Heart left ventricle (tissue), 16 donors: ENCODE results near the gene ASAP2. TPM values are rescaled to one million over a fixed set of nuclear protein-coding genes. Genes with fewer than 3 reads are reported as not detected.

Experiments used
- ATAC-seq, 4 donors: fragments of 200-7000 bp; cut with Tn5 transposase; one replicate each; pipeline ENCODE4 v1.9.1; 2020 to 2022; ENCODE audit warnings: moderate library complexity in 4 of 4, mild to moderate bottlenecking in 3 of 4, moderate number of reproducible peaks in 1 of 4
- DNase-seq, 5 donors: peaks; one replicate each; pipeline ENCODE4 v3.0.0-alpha.2; 2020
- H3K27ac ChIP-seq, 12 donors: fragments of 200-600 bp; sonication (generic) in 4 of 12; one replicate each; pipeline versions ENCODE4 v1.5.0 to v1.8.0; 2016 to 2022; ENCODE audit warnings: mild to moderate bottlenecking in 2 of 12
- H3K27me3 ChIP-seq, 9 donors: fragments of 200-600 bp; sonication (generic) in 2 of 9; one replicate each; pipeline versions ENCODE4 v1.5.1 to v1.8.0; 2016 to 2022; ENCODE audit warnings: mild to moderate bottlenecking in 3 of 9
- H3K36me3 ChIP-seq, 9 donors: fragments of 200-600 bp; sonication (generic) in 2 of 9; one replicate each; pipeline versions ENCODE4 v1.5.0 to v1.8.0; 2018 to 2022; ENCODE audit warnings: mild to moderate bottlenecking in 2 of 9
- H3K4me1 ChIP-seq, 12 donors: fragments of 200-600 bp; sonication (generic) in 4 of 12; one replicate each; pipeline versions ENCODE4 v1.5.0 to v1.8.0; 2016 to 2022; ENCODE audit warnings: mild to moderate bottlenecking in 3 of 12
- H3K4me3 ChIP-seq, 12 donors: fragments of 200-600 bp; sonication (generic) in 4 of 12; one replicate each; pipeline versions ENCODE4 v1.5.0 to v1.8.0; 2017 to 2022; ENCODE audit warnings: mild to moderate bottlenecking in 9 of 12, moderate library complexity in 4 of 12
- H3K9me3 ChIP-seq, 12 donors: fragments of 200-600 bp; sonication (generic) in 4 of 12; one replicate each; pipeline versions ENCODE4 v1.5.0 to v1.8.0; 2016 to 2022; ENCODE audit warnings: mild to moderate bottlenecking in 1 of 12
- CTCF ChIP-seq, 12 donors: fragments of 200-600 bp; sonication (generic) in 4 of 12; IDR thresholded peaks; one replicate each; pipeline versions ENCODE4 v1.5.0 to v1.8.0; 2018 to 2022; ENCODE audit warnings: antibody characterized with exemption in 12 of 12, mild to moderate bottlenecking in 5 of 12
- POLR2A ChIP-seq, 2 donors: fragments of 450-650 bp; IDR thresholded peaks; one replicate each; pipeline ENCODE4 v1.6.1; 2017; ENCODE audit warnings: antibody characterized with exemption in 2 of 2, mild to moderate bottlenecking in 2 of 2, moderate library complexity in 2 of 2
- WGBS, 4 donors: extraction: QIAGEN DNeasy Blood & Tissue Kit in 2 of 4; methylation state at CpG; one replicate each; pipeline versions ENCODE4 v1.1.5 to v1.1.7; 2013 to 2018; 5-methylcytosine and 5-hydroxymethylcytosine counted together
- intact Hi-C, 10 donors: fragments of 100-400 bp; cut with DNase I; formaldehyde crosslinking; loops; one replicate each; pipeline versions ENCODE4 v1.11.1 to v1.14.2; 2022
- polyA plus RNA-seq, 2 donors: library from polyadenylated mRNA; stranded (reverse); fragments of 200-250 nt; gene quantifications; one replicate each; pipeline ENCODE4 v1.2.3, GENCODE V29; 2013
- total RNA-seq, 9 donors: library from RNA; depleted of rRNA in 2 of 9; stranded (reverse); fragments of >200 nt in 2 of 9; fragmentation: NEBNext Ultra II Directional in 3 of 9; extraction: Animal tissue kit (Norgen Biotek cat#: 25700) in 3 of 9; gene quantifications; one replicate each; pipeline versions ENCODE4 v1.1.0 to v1.2.4, GENCODE V29; 2016 to 2023
- donor health status: ischemic (EF 13 %, LVEDD 7.1; RV severe dilation, severe dysfunction).
- donor health status: healthy with polysubstance abuse.
- donor health status: DM: no; HTN: yes; CAD: no.
- donor health status: DM: no; HTN: no; CAD: no.
- donor health status: ischemic (EF 25% LVEDD 6.9; RV normal size, moderate dysfunction).
- donor health status: ischemic (EF 25% LVEDD 5.7; RV mildly dilated, moderate dysfunction).
- donor health status: healthy.
- donor health status: DM: yes; HTN: yes; CAD: no.
- donor health status: ischemic (EF 35%, LVEDD 5.7; RV mildly dilated, moderate dysfunction).
- donor health status: nonischemic (EF 11% LVEDD 7.7; RV severe dilation, severe dysfunction).
- donor health status: DM: yes; HTN: yes; CAD: no.
- donor health status: PGD.
- donor health status: ischemic (EF 29% LVEDD 5.4; RV normal size, mild dysfunction).
- donor health status: nonischemic (EF 23%, LVEDD 6.1; RV moderate dilation, normal function).

ASAP2 gene
- total and polyA plus RNA-seq, 11 donors: 6.7 to 17.0 (median 11.9) TPM

DNA sequence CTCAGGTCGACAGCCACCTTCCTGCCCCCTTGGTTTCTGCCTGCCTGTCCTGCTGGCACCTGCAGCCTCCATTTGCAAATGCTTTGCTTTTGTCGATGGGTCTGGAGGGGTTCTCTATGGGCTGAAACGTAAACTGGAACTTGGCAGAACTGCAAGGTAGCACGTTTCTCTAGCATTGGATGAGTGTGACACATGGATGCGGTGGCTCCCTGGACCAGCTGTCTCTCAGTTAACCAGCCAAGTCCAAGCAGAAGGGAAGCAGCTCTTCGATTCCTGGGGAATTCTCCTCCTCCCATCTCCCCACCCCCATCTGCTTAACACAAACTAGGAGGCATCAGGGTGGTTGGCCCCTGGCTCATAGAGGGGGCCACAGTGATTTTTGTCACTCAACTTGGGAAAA, 159.4 kb downstream of the ASAP2 start:
- intact Hi-C loops: no loop called here
- peaks cover 0 to 11% (median 0%) of the 10 kb centered on the region in 12 donors for H3K4me1 ChIP-seq
- DNase-seq (no peak), ATAC-seq (no peak)
- peaks cover 0 to 96% (median 61%) of the 10 kb centered on the region in 9 donors for H3K36me3 ChIP-seq
- no peaks in the 10 kb centered on the region for H3K27me3 ChIP-seq
- 72 to 86% (median 85%) methylated on average over 6 of the region's 6 CpGs for WGBS, 4 donors
- no peak overlapping the region for H3K4me3 ChIP-seq
- TF ChIP-seq POLR2A (IDR thresholded peaks at IDR 0.05) (no peak), CTCF (IDR thresholded peaks at IDR 0.05) (no peak)
- no peaks in the 10 kb centered on the region for H3K9me3 ChIP-seq
- H3K27ac ChIP-seq: no peak overlapping the region

GRCh38 chr2:9370746-9371145, 164.1 kb downstream of the ASAP2 start:
- no peak overlapping the region for H3K4me3 ChIP-seq
- ATAC-seq (no peak), DNase-seq (no peak)
- no peaks in the 10 kb centered on the region for H3K27me3 ChIP-seq
- H3K9me3 ChIP-seq: no peaks in the 10 kb centered on the region
- 86 to 92% (median 91%) methylated on average over 11 of the region's 11 CpGs for WGBS, 4 donors
- H3K27ac ChIP-seq: no peak overlapping the region
- H3K4me1 ChIP-seq: peaks cover 0 to under 1% (median 0%) of the 10 kb centered on the region in 12 donors
- H3K36me3 ChIP-seq: peaks cover 0 to 97% (median 57%) of the 10 kb centered on the region in 9 donors
- no peak for TF ChIP-seq CTCF (IDR thresholded peaks at IDR 0.05)
- no peak for TF ChIP-seq POLR2A (IDR thresholded peaks at IDR 0.05)
- intact Hi-C loops: loop anchor here in 1 of 10 donors (2.0 kb wide), 1 partner anchor 228 kb away; no protein-coding TSS in a partner anchor

- Histone ChIP-seq H3K4me1 (peaks cover 0 to 13% (median 8%) of the 10 kb centered on the region in 12 donors), H3K27me3 (no peaks in the 10 kb centered on the region), H3K27ac (no peak overlapping the region), H3K4me3 (no peak overlapping the region), H3K9me3 (no peaks in the 10 kb centered on the region), H3K36me3 (peaks cover 0 to 88% (median 41%) of the 10 kb centered on the region in 9 donors)
- TF ChIP-seq POLR2A (IDR thresholded peaks at IDR 0.05) (no peak), CTCF (IDR thresholded peaks at IDR 0.05) (no peak)
- intact Hi-C loops: no loop called here
- ATAC-seq (no peak), DNase-seq (no peak)
- 96 to 98% (median 97%) methylated on average over 11 to 17 of the region's 17 CpGs for WGBS, 4 donors
Observed at GRCh38 chr2:9373047-9373446, 166.4 kb downstream of the ASAP2 start.

- H3K4me3 ChIP-seq: no peak overlapping the region
- TF ChIP-seq CTCF (IDR thresholded peaks at IDR 0.05) (no peak), POLR2A (IDR thresholded peaks at IDR 0.05) (no peak)
- H3K9me3 ChIP-seq: no peaks in the 10 kb centered on the region
- intact Hi-C loops: no loop called here
- H3K27ac ChIP-seq: no peak overlapping the region
- ATAC-seq: no peak
- H3K4me1 ChIP-seq: peaks cover 0 to 16% (median 11%) of the 10 kb centered on the region in 12 donors
- no peaks in the 10 kb centered on the region for H3K27me3 ChIP-seq
- WGBS, 4 donors: 88 to 94% (median 89%) methylated on average over 5 to 6 of the region's 6 CpGs; no CpG with 5 or more reads in 1 of the 4 donors
- peaks cover 0 to 83% (median 41%) of the 10 kb centered on the region in 9 donors for H3K36me3 ChIP-seq
- DNase-seq: no peak
Observed at GRCh38 chr2:9373476-9373875, 166.9 kb downstream of the ASAP2 start.
